CD4-positive, alpha-beta T cell treated with Interleukin-21 for 1 hour (primary cell): ENCODE data around the gene THBS1.

ENCODE experiments used
- DNase-seq: peaks from one replicate; pipeline ENCODE4 v3.0.0-alpha.2; 2020

The THBS1 gene

GRCh38 chr15:39640665-39641064, 59.8 kb downstream of the THBS1 start:
- DNase-seq: no peak

- DNase-seq: peak; percentile 57
Measured at GRCh38 chr15:39641191-39641889, 60.5 kb downstream of the THBS1 start.

- DNase-seq: no peak
Measured at GRCh38 chr15:39642011-39642640, 61.2 kb downstream of the THBS1 start.

- no peak for DNase-seq
Measured at GRCh38 chr15:39643727-39644126, 62.8 kb downstream of the THBS1 start.

GRCh38 chr15:39644136-39644535, 63.3 kb downstream of the THBS1 start:
- DNase-seq: no peak

GRCh38 chr15:39645138-39645975, 64.5 kb downstream of the THBS1 start:
- no peak for DNase-seq

- DNase-seq: no peak
Measured at GRCh38 chr15:39645976-39646257, 65.0 kb downstream of the THBS1 start.

- DNase-seq: no peak
Measured at GRCh38 chr15:39646425-39646824, 65.5 kb downstream of the THBS1 start.
